ENCODE data around the gene BTBD6.

DNA sequence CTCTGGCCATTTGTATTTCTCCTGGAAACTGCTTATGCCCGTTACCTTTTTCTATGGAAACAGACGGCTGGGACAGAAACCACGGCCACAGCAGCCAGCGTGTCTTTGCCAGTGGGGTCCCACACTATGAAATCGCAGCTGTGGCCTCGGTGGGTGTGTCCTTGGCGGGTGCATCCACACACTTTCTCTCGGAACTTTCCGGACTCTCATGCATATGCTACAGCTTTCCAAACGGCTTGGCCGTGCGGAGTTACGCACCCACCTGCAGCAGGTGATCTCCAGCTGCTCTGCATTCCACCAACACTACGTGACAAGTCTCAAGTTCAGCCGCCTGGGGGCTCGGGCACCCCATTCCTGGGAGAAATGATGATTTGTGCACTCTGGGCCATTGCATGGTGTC is 1.3 kb upstream of the BTBD6 start:
- TF ChIP-seq, protein P1, sequence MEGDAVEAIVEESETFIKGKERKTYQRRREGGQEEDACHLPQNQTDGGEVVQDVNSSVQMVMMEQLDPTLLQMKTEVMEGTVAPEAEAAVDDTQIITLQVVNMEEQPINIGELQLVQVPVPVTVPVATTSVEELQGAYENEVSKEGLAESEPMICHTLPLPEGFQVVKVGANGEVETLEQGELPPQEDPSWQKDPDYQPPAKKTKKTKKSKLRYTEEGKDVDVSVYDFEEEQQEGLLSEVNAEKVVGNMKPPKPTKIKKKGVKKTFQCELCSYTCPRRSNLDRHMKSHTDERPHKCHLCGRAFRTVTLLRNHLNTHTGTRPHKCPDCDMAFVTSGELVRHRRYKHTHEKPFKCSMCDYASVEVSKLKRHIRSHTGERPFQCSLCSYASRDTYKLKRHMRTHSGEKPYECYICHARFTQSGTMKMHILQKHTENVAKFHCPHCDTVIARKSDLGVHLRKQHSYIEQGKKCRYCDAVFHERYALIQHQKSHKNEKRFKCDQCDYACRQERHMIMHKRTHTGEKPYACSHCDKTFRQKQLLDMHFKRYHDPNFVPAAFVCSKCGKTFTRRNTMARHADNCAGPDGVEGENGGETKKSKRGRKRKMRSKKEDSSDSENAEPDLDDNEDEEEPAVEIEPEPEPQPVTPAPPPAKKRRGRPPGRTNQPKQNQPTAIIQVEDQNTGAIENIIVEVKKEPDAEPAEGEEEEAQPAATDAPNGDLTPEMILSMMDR (IDR thresholded peaks at IDR 0.05), result no peak
- no peak for TF ChIP-seq POLR2A (IDR thresholded peaks at IDR 0.05)
